Measurements from ENCODE around the gene STK10.

DNA sequence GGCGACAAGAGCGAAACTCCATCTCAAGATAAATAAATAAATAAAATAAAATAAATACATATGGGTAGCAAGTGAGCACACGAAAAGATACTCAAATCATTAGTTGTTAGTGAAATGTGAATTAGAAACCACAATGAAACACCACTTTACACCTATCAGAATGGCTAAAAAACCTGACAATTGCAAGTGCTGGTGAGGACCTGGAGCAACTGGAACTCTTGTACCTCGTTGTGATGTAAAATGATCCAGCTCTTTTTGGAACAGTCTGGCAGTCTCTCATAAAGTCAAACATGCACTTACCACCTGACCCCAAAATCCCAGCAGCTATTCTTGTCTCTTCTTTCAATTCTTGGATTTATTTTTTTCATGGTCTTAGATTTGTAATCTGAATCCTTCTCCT is 112.4 kb downstream of the STK10 start:
- TF ChIP-seq, protein P1, sequence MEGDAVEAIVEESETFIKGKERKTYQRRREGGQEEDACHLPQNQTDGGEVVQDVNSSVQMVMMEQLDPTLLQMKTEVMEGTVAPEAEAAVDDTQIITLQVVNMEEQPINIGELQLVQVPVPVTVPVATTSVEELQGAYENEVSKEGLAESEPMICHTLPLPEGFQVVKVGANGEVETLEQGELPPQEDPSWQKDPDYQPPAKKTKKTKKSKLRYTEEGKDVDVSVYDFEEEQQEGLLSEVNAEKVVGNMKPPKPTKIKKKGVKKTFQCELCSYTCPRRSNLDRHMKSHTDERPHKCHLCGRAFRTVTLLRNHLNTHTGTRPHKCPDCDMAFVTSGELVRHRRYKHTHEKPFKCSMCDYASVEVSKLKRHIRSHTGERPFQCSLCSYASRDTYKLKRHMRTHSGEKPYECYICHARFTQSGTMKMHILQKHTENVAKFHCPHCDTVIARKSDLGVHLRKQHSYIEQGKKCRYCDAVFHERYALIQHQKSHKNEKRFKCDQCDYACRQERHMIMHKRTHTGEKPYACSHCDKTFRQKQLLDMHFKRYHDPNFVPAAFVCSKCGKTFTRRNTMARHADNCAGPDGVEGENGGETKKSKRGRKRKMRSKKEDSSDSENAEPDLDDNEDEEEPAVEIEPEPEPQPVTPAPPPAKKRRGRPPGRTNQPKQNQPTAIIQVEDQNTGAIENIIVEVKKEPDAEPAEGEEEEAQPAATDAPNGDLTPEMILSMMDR (IDR thresholded peaks at IDR 0.05; ENCODE audit: low read depth, low read length, missing input control): no peak
- TF ChIP-seq, protein P2, sequence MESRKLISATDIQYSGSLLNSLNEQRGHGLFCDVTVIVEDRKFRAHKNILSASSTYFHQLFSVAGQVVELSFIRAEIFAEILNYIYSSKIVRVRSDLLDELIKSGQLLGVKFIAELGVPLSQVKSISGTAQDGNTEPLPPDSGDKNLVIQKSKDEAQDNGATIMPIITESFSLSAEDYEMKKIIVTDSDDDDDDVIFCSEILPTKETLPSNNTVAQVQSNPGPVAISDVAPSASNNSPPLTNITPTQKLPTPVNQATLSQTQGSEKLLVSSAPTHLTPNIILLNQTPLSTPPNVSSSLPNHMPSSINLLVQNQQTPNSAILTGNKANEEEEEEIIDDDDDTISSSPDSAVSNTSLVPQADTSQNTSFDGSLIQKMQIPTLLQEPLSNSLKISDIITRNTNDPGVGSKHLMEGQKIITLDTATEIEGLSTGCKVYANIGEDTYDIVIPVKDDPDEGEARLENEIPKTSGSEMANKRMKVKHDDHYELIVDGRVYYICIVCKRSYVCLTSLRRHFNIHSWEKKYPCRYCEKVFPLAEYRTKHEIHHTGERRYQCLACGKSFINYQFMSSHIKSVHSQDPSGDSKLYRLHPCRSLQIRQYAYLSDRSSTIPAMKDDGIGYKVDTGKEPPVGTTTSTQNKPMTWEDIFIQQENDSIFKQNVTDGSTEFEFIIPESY (IDR thresholded peaks at IDR 0.05): no peak
